H1 (cell line): ENCODE data around the gene RFX2. TPM values are rescaled to one million over a fixed set of nuclear protein-coding genes. Genes with fewer than 3 reads are reported as not detected.

Source experiments
- CBX8 ChIP-seq: fragments of 300-800, 300-1000 bp; sonication (generic); IDR thresholded peaks from 2 replicates; pipeline ENCODE4 v1.7.1; 2016; ENCODE audit warnings: low read depth, low read length, borderline replicate concordance
- CEBPB ChIP-seq: IDR thresholded peaks from 2 replicates; pipeline ENCODE4 v1.6.1; 2012; ENCODE audit warnings: low read depth, low read length
- CHD2 ChIP-seq: IDR thresholded peaks from 2 replicates; pipeline ENCODE4 v1.6.1; 2012; ENCODE audit warnings: low read length, improper control_type of control experiment
- JUND ChIP-seq: IDR thresholded peaks from 2 replicates; pipeline ENCODE4 v1.6.1; 2011; ENCODE audit warnings: mild to moderate bottlenecking, improper control_type of control experiment, low read length
- KDM5A ChIP-seq: fragments of 200-600 bp; IDR thresholded peaks from 2 replicates; pipeline ENCODE4 v1.7.1; 2012; ENCODE audit warnings: mild to moderate bottlenecking, low read length, inconsistent platforms, mixed read lengths
- MAFK ChIP-seq: IDR thresholded peaks from 2 replicates; pipeline ENCODE4 v1.6.1; 2012; ENCODE audit warnings: low read depth, mild to moderate bottlenecking, improper control_type of control experiment, low read length
- NRF1 ChIP-seq: IDR thresholded peaks from 2 replicates; pipeline ENCODE4 v1.6.1; 2011; ENCODE audit warnings: mild to moderate bottlenecking, low read depth, low read length, improper control_type of control experiment
- SIN3A ChIP-seq, 2 experiments: IDR thresholded peaks in 1 of 2; conservative IDR thresholded peaks in 1 of 2; 2 replicates each; pipeline ENCODE4 v1.6.1; 2011 to 2012; ENCODE audit warnings: low read length in 2 of 2, improper control_type of control experiment in 1 of 2, low read depth in 1 of 2, mild to moderate bottlenecking in 1 of 2
- polyA plus RNA-seq, 7 experiments: library from polyadenylated mRNA; depleted of rRNA in 3 of 7; stranded (reverse) in 5 of 7; unstranded in 2 of 7; fragments of >200 nt in 5 of 7; fragments of 200-250 nt in 2 of 7; gene quantifications; 1 replicate in 5 of 7; 2 replicates in 1 of 7; 4 replicates in 1 of 7; pipeline versions ENCODE4 v1.2.1 to v1.2.3, GENCODE V29; 2011 to 2013; ENCODE audit warnings: missing spikeins in 2 of 7, mixed read lengths in 2 of 7
- total RNA-seq: library from RNA; stranded (reverse); fragmentation: NEBNext Ultra II Directional; extraction: Animal tissue kit (Norgen Biotek cat#: 25700); gene quantifications from 2 replicates; pipeline ENCODE4 v1.2.1, GENCODE V29; 2021

Gene RFX2
- total and polyA plus RNA-seq, 2 of the 8 experiments (the other 6 are each of a cell fraction or from before 2014, with no cell fraction given), result 4.8 to 5.3 TPM

- no peak for TF ChIP-seq CBX8
- peak; percentile 30 to 62; a peak in 1 of 4 replicates for TF ChIP-seq SIN3A (conservative IDR thresholded peaks at IDR 0.05 in 1 of 2, IDR thresholded peaks at IDR 0.05 in 1 of 2; ENCODE audit: low read depth in 1 of 2, low read length in 2 of 2)
- no peak for TF ChIP-seq CHD2
- no peak for TF ChIP-seq NRF1
- TF ChIP-seq MAFK, result peak; percentile 54
- no peak for TF ChIP-seq JUND
- TF ChIP-seq KDM5A, result no peak
- peak; percentile 43; the same call in 1 of the 2 replicates for TF ChIP-seq CEBPB
- TF ChIP-seq, all 59 proteins: peak for 8
Observed at GRCh38 chr19:5967994-5968430, 142.3 kb downstream of the RFX2 start (continued).
